Sigmoid colon (tissue), 4 donors: ENCODE measurements around the gene SIPA1L2.

Experiments
- CTCF ChIP-seq, 4 experiments: fragments of 450-650 bp in 3 of 4; fragments of 200-600 bp in 1 of 4; IDR thresholded peaks; one replicate each; pipeline ENCODE4 v1.5.1; 2016 to 2019; ENCODE audit warnings: antibody characterized with exemption in 4 of 4, mild to moderate bottlenecking in 3 of 4, moderate library complexity in 2 of 4
- EP300 ChIP-seq, 4 donors: sonication (generic); formaldehyde crosslinking; IDR thresholded peaks; one replicate each; pipeline ENCODE4 v1.6.1; 2017; ENCODE audit warnings: antibody characterized with exemption in 4 of 4
- POLR2A ChIP-seq, 2 donors: fragments of 450-650 bp; IDR thresholded peaks; one replicate each; pipeline ENCODE4 v1.6.1; 2016; ENCODE audit warnings: antibody characterized with exemption in 2 of 2, mild to moderate bottlenecking in 2 of 2, moderate library complexity in 2 of 2
- POLR2AphosphoS5 ChIP-seq, 4 donors: sonication (generic); formaldehyde crosslinking; IDR thresholded peaks; one replicate each; pipeline ENCODE4 v1.6.1; 2017; ENCODE audit warnings: antibody characterized with exemption in 4 of 4

GRCh38 chr1:232650845-232651244 lies 20.9 kb upstream of the SIPA1L2 start:
- TF ChIP-seq CTCF (IDR thresholded peaks at IDR 0.05) (no peak), POLR2A (IDR thresholded peaks at IDR 0.05) (no peak), POLR2AphosphoS5 (IDR thresholded peaks at IDR 0.05) (no peak), EP300 (IDR thresholded peaks at IDR 0.05) (no peak)
